ENCODE data around the gene SSMEM1.

- TF ChIP-seq, protein P1, sequence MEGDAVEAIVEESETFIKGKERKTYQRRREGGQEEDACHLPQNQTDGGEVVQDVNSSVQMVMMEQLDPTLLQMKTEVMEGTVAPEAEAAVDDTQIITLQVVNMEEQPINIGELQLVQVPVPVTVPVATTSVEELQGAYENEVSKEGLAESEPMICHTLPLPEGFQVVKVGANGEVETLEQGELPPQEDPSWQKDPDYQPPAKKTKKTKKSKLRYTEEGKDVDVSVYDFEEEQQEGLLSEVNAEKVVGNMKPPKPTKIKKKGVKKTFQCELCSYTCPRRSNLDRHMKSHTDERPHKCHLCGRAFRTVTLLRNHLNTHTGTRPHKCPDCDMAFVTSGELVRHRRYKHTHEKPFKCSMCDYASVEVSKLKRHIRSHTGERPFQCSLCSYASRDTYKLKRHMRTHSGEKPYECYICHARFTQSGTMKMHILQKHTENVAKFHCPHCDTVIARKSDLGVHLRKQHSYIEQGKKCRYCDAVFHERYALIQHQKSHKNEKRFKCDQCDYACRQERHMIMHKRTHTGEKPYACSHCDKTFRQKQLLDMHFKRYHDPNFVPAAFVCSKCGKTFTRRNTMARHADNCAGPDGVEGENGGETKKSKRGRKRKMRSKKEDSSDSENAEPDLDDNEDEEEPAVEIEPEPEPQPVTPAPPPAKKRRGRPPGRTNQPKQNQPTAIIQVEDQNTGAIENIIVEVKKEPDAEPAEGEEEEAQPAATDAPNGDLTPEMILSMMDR (IDR thresholded peaks at IDR 0.05) = no peak
- no peak for TF ChIP-seq POLR2A (IDR thresholded peaks at IDR 0.05)
Observed at GRCh38 chr7:130208516-130208915, 856 bp downstream of the SSMEM1 start.

Measured in uterus (tissue), 2 donors.